Mesenteric fat pad (tissue), 1 donor: ENCODE measurements around the gene ATF7IP. TPM values are rescaled to one million over a fixed set of nuclear protein-coding genes. Genes with fewer than 3 reads are reported as not detected.
"Not testable (repeated sequence)": the region's sequence is repeated elsewhere in the genome, so short reads cannot be mapped to it uniquely, and the experiment has no call there.

Experiments used
- DNase-seq: peaks from one replicate; pipeline ENCODE4 v3.0.0-alpha.2; 2020; ENCODE audit warnings: low spot score
- total RNA-seq: library from RNA; stranded (reverse); fragmentation: NEBNext Ultra II Directional; extraction: Animal tissue kit (Norgen Biotek cat#: 25700); gene quantifications from one replicate; pipeline ENCODE4 v1.2.1, GENCODE V29; 2021
- donor health status: DM: yes; HTN: yes; CAD: no.

ATF7IP gene
- total RNA-seq, 1 donor from 2014 or later = 59.7 TPM

DNA sequence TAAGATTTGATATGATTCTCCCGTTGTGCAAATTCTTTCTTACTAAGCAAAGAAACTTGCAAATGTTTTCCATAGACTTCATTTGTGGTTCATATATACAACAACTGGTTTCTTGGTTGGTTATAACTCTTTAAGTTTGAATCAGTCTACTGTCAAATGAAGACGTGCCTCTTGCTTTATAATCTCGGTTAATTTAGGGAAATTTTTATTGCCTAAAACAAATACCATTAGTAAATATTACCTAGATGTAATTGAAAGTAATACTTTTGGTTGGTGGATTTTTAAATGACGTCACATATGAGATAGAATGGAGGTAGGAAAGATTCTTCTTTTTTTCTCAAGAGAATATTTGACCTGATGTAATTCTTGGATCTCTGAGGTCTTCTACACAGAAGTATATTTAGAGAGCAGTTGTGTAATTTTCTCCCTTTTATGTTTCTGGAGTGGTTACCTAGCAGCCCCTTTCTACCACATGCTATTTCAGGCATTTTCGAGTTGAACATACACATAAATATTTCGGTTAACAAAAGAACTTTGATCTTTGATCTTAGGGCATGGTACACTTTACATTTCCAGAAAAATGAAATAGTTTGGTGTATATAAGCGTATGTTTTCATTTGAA lies 1.7 kb downstream of the ATF7IP start:
- no peak for DNase-seq

DNA sequence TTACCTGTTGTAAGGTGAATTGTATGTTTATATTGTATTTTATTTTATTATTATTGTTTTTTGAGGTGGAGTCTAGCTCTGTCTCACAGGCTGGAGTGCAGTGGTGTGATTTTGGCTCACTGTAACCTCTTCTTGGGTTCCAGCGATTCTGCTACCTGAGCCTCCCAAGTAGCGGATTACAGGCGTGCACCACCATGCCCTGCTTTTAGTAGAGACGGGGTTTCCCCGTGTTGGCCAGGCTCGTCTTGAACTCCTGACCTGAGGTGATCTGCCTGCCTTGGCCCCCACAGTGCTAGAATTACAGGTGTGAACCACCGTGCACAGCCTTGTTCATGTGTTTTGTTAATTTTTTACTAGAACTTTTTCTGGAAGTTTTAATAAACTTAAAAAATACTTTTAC lies 3.8 kb downstream of the ATF7IP start:
- DNase-seq = peak; percentile 68

DNA sequence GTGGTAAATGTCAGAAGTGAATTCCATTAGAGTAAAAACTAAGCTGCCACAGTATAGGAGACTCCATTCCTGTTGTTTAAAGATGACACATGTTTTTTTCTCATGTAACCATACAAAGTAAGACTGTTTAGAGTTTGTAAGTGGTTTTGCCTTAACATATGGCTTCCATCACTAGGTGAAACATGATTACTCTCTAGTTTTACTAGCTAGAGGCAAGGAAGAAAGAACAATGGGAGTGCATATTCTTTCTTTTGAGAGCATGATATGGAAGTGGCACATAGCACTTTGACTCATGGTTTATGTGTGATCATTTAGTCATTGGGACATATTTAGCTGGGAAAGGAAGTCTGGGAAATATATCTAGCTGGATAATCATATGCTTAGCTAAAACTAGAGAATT lies 7.7 kb downstream of the ATF7IP start:
- no peak for DNase-seq

DNA sequence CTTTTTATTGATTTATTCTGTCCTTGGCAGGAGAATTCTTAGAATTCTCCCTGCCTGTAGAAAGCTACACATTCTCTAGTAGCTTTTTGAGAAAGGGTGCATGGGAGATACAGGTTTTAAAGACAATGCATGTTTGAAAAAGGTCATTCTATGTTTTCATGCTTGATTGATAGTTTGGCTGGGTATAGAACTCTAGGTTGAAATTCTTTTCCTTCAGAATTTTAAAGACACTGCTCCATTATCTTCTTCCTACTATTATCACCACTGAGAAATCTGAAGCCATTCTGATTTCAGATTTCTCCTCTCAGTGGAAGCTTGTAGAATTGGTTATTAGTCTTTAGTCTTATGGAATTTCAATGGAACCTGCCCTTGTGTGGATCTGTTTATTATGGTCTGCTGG lies 14.0 kb downstream of the ATF7IP start:
- DNase-seq = no peak

DNA sequence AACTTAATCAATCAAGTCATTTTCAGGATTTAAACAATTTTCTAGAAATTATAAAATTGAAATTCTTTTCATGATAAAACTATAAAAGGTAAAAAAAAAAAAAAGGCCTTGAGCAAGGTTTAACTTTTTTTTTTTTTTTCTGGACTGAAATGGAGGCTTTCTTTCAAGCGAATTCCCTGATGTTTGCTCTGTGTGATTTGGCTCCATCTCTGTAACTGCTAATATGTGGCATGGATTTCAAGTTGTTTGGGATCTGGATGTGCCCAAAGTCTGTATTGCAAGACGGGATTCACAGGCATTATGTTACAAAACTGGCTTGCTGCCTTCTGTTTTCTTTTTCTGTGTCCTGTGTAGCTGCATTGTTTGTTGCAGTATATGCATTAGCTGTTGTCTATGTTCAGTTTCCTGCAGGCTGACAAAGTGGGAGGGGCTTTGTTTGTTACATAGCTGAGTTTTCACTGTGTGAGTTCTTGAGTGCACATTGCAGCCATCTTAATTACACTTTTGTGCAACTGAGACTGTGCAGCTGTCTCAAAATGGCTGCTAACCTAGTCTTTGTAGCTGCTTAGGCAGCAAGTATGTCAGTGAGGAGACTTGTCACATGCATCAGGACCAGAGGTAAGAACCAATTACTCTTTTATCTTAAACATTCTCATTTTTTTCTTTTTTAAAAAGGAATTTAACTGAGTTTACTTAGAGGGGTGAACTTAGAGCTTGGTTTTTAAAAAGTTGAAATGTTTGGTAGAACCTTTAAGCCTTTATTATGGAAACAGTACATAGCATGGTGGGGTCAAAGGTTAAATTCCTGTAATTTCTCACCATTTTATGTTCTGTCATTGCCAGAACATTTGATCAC lies 19.5 kb downstream of the ATF7IP start:
- DNase-seq = no peak

DNA sequence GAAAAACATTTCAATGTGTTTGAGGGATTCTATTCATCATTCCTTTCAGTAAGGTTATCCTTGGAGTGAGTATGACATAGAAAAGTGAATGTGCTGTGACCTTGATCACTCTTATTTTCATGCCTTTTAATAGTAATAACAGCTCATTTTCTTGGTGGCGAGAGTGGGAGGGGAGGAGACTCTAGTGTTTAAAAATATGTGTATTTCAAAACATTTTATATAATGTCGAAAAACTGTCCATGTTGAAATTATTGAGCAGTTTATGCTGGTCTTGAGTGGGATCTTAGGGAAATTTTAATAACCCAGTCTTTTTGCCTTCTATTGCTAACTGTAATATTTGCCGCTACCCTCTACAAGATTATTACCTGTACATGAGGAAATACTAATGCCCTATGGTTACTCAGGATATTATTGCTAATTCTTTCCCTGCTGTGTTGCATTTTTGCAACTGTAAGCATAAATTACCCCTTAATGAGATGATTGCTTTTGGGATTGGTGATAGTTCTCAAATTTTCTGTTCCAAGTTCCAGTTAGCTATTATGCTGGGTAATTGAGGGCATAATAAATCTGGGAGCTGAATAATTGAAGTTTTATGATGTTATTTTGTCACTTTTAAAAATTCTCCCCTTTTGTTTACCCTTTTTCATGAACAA lies 21.9 kb downstream of the ATF7IP start:
- no peak for DNase-seq

DNA sequence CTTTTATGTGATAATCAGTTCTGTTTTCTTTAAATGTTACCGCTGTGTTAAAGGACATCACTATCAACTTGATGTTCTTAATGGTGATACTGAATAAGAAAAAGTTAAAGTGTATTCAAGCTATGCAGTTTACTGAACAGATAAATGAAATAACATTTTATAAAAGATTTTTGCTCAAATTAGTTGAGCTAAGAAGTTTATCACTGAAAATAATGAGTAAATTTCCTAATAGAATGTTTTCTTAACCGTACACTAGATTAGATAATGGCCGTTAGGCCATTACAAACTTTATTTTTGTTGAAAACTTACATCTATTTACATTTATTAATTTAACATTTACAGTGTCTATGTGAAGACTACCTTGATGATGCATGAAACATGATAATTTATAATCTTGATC lies 25.0 kb downstream of the ATF7IP start:
- DNase-seq = no peak

DNA sequence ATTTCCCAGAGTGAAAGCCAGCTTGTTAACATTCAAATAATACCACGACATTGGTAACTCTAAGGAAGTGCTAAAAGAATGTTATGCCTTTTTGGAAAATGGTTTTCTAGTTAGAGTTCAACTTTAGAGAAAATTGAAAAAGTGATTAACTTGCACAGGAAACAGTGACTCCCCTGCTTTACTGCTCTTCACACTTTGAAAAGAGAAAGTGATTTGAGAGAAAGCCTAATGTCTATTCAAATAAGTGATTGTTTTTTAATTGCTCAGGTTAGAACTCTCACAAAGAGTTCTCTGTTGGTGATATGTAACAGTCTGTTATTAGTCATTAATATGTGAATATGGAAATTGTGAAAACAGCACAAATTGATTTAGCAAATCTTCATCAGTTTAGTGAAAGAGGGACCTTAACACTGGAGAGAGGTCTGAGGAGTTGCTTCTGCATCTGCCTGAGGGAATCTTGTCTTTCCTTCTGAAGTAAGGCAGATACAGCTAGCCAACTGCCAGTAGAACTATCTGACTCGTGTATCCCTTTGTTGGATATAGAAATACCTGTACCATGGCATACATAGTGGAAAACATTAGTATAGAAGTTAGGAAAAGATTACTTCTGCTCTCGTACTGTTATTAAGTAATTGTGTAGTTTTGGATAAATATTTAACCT lies 25.5 kb downstream of the ATF7IP start:
- no peak for DNase-seq

DNA sequence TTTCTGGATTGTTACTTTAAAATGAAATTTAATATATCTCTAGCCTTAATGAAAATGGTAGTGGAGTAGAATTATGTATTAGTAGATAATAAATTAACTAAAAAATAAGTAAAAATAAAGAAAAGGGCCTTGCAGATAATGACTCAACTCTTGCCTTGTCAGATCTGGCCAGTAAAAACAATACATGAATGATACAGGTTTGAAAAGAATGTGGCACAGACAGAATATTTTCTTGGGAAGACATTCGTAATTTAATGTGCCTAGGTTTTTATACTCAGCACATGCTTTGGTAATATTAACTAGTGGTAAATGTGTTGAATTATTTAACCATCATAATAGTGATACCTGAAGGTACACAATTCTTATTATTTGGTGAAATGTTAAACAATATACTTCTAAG lies 28.3 kb downstream of the ATF7IP start:
- DNase-seq = no peak

DNA sequence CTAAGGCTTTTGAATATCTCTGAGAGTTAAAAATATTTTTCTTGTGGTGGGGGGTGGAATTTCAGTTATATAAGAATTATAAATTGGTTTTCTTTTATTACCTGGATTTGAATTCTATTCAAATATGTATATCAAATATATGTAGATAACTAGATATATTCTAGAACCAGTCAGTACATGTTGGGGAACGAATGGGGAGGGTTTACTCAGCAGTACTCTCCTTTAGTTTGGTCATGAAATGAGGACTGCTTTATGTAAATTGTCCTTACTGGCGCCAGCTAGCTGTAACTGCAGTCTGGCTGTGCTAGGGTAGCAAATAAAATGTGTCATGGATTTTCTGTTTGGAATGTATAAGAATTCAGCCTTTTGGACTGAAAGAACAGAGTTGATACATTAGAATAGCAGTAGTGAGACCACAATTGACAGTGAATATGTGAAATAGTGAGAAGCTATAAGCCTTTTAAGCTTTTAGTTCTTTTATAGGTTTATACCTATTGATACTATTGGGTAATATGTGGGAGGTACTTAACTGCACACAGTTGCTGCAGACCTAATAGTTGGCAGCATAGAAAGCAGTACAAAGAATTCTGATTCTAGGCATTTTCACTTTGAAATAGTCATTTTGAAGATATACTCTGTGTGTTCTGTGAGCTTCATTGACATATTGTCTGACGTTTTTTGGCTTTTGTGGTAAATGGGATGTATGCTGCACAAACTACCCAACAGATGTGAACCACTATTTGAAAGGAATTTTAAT lies 29.0 kb downstream of the ATF7IP start:
- no peak for DNase-seq

DNA sequence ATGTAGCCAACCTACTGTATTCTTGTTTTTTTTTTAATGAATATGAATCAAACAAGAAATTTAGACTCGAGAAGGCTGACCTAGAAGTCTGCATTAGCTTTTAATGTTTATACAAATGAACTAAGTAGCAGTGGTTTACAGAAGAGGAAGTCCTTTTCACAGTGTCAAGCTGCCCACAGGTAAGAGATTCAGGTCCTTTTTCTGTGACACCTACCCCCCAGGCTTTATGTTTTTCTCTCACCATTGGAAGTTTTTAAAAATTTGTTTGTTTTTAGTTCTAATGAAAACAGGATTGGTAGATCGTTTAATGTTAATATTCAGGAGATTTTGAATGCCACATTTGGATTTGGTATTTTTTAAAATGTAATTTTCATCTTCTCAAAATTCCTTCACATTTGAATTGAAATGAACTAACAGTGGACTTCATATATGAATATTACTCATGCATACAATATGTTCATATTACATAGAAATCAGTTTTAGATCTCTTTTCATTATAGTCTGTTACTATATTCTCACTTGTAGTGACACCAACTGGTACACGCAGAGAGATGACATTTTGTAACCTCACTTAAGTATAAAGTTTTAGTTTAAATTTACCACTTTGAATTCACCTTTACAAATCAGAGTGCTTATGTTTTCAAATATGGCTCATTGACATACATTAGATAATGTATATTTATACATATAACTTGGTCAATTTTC lies 29.7 kb downstream of the ATF7IP start:
- DNase-seq = no peak

DNA sequence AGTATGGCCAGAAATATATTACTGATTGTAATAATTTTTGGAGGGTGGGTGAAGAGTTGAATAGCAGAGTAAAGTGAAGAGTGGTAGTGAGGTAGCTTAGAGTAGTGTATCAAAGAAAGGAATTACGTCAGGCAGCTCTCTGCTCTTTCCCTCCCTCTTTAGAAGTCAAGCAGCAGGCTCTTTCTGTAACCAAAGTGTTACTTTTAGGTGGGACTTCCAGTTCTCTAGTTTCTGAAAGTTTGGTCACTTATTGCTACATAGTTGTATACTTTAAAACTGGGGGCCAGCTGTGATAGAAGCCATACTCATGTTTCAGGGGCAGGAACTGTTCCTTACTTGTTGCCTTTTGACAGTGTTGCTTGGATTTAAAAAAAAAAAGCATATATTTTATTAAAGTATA lies 30.6 kb downstream of the ATF7IP start:
- DNase-seq = no peak

DNA sequence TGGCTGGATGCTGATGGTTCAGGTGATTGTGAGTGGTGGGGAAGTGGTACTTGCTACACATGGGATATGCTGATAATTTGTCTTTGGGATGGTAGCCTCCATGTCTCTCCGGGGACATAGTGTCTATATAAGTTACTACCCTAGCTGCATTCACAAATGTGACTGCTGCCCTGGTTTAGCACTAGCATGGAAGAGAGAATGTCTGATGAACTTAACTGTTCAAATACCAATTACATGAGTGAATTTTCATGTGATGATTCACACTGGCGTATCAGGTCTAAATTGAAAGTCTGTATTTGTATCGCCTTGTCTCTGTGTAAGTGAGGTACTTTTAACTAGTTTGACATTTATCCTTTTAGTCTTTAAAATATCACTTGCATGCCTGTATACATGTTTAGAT lies 34.4 kb downstream of the ATF7IP start:
- DNase-seq = no peak

DNA sequence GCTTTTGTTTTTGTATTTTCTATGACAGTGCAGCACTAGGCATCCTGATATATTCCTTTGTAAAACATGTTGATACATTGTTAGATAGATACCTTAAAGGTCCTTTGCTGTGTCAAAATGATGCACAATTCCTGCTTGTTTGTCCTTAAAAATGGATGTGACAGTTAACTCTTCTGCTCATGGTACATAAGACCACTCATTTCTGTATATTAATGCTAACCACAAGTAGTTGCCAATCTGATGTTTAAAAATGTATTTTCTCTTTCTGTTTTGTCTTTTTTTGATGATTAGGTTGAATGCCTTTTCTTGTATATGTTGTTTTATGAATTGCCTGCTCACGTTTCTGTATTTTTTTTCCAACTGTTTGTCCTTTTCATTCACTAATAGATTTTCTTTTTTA lies 35.1 kb downstream of the ATF7IP start:
- DNase-seq = no peak

DNA sequence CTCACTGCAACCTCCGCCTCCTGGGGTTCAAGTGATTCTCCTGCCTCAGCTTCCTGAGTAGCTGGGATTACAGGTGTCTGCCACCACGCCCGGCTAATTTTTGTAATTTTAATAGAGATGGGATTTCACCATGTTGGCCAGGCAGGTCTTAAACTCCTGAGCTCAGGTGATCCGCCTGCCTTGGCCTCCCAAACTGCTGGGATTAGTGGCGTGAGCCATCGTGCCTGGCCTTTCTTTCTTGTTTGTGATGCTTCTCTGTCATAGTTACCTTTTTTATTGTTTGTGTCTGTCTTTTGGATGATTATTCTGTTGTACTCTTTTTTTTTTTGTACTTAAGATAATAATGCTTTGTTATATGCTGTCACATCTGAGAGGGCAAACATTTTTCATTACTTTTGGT lies 35.8 kb downstream of the ATF7IP start:
- not testable (repeated sequence) for DNase-seq

DNA sequence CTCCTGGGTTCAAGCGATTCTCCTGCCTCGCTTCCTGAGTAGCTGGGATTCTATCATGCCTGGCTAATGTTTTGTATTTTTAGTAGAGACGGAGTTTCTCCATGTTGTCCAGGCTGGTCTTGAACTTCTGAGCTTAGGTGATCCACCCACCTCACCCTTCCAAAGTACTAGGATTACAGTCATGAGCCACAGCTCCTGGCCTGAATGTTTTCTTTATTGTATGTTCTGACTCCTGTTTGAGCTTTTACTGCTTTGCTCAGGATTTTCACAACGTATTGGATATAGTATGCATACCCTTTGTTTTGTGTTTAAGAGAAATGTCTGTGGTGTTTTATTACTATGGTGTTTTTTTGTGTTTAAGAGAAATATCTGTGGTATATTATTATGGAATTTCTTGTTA lies 37.2 kb downstream of the ATF7IP start:
- no peak for DNase-seq

DNA sequence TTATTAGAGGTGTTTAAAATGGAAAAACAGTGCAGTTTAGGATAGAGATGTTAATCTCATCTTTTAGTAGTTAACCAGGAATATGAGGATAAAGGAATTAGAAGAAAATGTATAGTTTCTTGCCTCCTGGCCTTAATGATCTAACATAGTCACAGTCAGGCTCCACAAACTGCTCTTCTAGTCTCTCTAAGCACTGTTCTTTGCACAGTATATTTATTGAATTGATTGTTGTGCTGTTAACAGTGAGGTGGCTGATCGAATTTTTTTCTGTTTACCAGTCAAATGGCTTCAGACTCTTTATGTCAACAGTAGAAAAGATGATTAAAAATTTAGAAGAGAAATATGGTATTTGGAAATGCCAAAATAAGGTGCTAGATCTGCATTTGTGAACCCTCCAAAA lies 37.8 kb downstream of the ATF7IP start:
- no peak for DNase-seq

DNA sequence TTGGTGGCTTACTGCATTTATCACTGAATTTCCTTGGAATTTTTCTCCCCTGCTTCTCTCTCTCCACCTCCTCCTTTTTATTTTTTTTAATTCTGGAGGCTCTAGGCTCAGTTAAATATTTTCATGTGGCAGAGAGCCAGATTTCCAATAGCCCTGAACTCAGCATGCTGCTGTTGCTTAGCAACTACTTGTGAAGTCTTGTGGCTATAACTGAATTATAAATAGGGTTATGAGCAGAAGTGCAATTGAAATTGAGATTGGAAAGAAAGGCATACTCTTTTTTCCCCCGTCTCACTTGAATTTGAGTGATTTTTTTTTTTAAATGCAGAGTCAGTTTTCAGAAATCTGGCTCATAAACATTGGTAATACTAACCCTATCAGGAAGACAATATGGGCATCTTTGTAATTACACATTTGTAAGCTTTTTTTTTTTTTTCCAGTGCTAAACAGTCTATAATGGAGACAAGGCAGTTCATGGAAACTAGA lies 38.3 kb downstream of the ATF7IP start:
- no peak for DNase-seq

DNA sequence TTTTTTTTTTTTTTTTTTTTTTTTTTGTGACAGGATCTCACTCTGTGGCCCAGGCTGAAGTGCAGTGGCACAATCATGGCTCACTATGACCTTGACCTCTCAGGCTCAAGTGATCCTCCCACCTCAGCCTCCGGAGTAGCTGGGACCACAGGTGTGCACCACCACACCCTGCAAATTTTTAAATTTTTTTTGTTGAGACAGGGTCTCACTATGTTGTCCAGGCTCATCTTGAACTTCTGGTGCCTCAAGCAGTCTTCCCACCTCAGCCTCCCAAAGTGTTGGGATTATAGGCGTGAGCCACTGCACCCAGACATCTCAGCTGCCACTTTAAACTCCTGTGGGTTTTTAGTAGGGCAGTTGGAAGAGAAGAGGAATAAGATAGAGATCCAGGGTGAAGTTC lies 39.9 kb downstream of the ATF7IP start:
- not testable (repeated sequence) for DNase-seq

DNA sequence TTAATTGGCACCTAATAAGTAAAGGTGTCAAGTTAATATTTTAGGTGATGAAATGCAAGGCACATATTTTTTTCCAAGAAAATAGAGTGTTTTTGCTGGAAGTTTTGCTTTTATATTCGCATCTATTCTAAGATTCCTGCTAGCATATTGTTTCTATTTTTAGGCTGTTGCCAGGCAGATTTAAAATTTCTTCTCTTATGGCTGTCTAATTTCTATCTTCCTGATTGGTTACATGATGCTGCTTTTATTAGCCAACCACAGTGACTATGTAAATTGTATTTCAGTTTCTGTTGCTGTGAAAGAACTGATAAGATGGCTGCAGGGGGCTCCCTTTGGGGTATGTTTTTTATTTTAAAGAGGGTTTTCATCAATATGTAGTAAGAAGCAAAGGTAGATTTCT lies 42.7 kb downstream of the ATF7IP start:
- DNase-seq = no peak
